Measurements from ENCODE around the gene RUSF1. TPM values are rescaled to one million over a fixed set of nuclear protein-coding genes. Genes with fewer than 3 reads are reported as not detected.

The RUSF1 gene
- polyA plus RNA-seq, 1 donor (not counting 4 experiments of a cell fraction or from before 2014, with no cell fraction given), result 17.4 TPM

- Histone ChIP-seq H3K9me1 (ENCODE audit: control insufficient read depth, extremely low read depth, insufficient read depth, low read length) (no peaks in the 10 kb centered on the region), H3K4me2 (ENCODE audit: control insufficient read depth, extremely low read depth, insufficient read depth, low read depth, low read length) (no peak overlapping the region), H3K36me3 (ENCODE audit: control insufficient read depth in 2 of 2, extremely low read depth in 1 of 2, insufficient read depth in 2 of 2, low read length in 2 of 2) (no peaks in the 10 kb centered on the region), H3K27me3 (ENCODE audit: control insufficient read depth, extremely low read depth, insufficient read depth, low read length) (no peaks in the 10 kb centered on the region), H3K9ac (ENCODE audit: control insufficient read depth, extremely low read depth, insufficient read depth, low read length) (no peak overlapping the region), H4K20me1 (ENCODE audit: control insufficient read depth, extremely low read depth, insufficient read depth, low read length) (no peaks in the 10 kb centered on the region), H2AFZ (ENCODE audit: control insufficient read depth, low read length) (no peak overlapping the region), H3K4me3 (ENCODE audit: control insufficient read depth in 2 of 3, extremely low read depth in 1 of 3, insufficient read depth in 2 of 3, low read depth in 1 of 3, low read length in 3 of 3) (no peak overlapping the region), H3K9me3 (ENCODE audit: control insufficient read depth, low read depth, low read length) (no peaks in the 10 kb centered on the region), H3K27ac (ENCODE audit: control insufficient read depth, insufficient read depth, low read length) (no peak overlapping the region), H3K4me1 (ENCODE audit: control insufficient read depth, extremely low read depth, insufficient read depth, low read length) (no peaks in the 10 kb centered on the region), H3K79me2 (ENCODE audit: control insufficient read depth, insufficient read depth, low read length) (no peaks in the 10 kb centered on the region)
- TF ChIP-seq EZH2 (IDR thresholded peaks at IDR 0.05; ENCODE audit: low read length) (no peak), CTCF (optimal IDR thresholded peaks at IDR 0.05 in 1 of 3, IDR thresholded peaks at IDR 0.05 in 1 of 3, conservative IDR thresholded peaks at IDR 0.05 in 1 of 3; ENCODE audit: extremely low read depth in 1 of 3, insufficient read depth in 2 of 3, low read length in 3 of 3) (no peak)
- dilution Hi-C loops (cut with MboI; ENCODE audit: extremely low pct_ligation_motif_present, low sequenced_read_pairs), result no loop called here
- no peak for DNase-seq (ENCODE audit: low read depth, low spot score)
- FAIRE-seq, result no peak
These were observed 13.2 kb upstream of the RUSF1 start for GRCh38 chr16:31521368-31521767.

GRCh38 chr16:31519759-31520431 lies 11.7 kb upstream of the RUSF1 start:
- Histone ChIP-seq H3K36me3 (ENCODE audit: control insufficient read depth in 2 of 2, extremely low read depth in 1 of 2, insufficient read depth in 2 of 2, low read length in 2 of 2) (no peaks in the 10 kb centered on the region), H3K27me3 (ENCODE audit: control insufficient read depth, extremely low read depth, insufficient read depth, low read length) (no peaks in the 10 kb centered on the region), H3K9me1 (ENCODE audit: control insufficient read depth, extremely low read depth, insufficient read depth, low read length) (no peaks in the 10 kb centered on the region), H3K4me1 (ENCODE audit: control insufficient read depth, extremely low read depth, insufficient read depth, low read length) (no peaks in the 10 kb centered on the region), H3K4me3 (ENCODE audit: control insufficient read depth in 2 of 3, extremely low read depth in 1 of 3, insufficient read depth in 2 of 3, low read depth in 1 of 3, low read length in 3 of 3) (no peak overlapping the region), H3K79me2 (ENCODE audit: control insufficient read depth, insufficient read depth, low read length) (no peaks in the 10 kb centered on the region), H4K20me1 (ENCODE audit: control insufficient read depth, extremely low read depth, insufficient read depth, low read length) (no peaks in the 10 kb centered on the region), H3K9me3 (ENCODE audit: control insufficient read depth, low read depth, low read length) (no peaks in the 10 kb centered on the region), H3K4me2 (ENCODE audit: control insufficient read depth, extremely low read depth, insufficient read depth, low read depth, low read length) (no peak overlapping the region), H2AFZ (ENCODE audit: control insufficient read depth, low read length) (no peak overlapping the region), H3K27ac (ENCODE audit: control insufficient read depth, insufficient read depth, low read length) (no peak overlapping the region), H3K9ac (ENCODE audit: control insufficient read depth, extremely low read depth, insufficient read depth, low read length) (no peak overlapping the region)
- FAIRE-seq, result no peak
- DNase-seq (ENCODE audit: low read depth, low spot score), result no peak
- TF ChIP-seq CTCF (optimal IDR thresholded peaks at IDR 0.05 in 1 of 3, IDR thresholded peaks at IDR 0.05 in 1 of 3, conservative IDR thresholded peaks at IDR 0.05 in 1 of 3; ENCODE audit: extremely low read depth in 1 of 3, insufficient read depth in 2 of 3, low read length in 3 of 3) (no peak), EZH2 (IDR thresholded peaks at IDR 0.05; ENCODE audit: low read length) (no peak)
- dilution Hi-C loops (cut with MboI; ENCODE audit: extremely low pct_ligation_motif_present, low sequenced_read_pairs), result no loop called here
